Neural progenitor cell (in vitro differentiated cells): ENCODE results near the gene RPN1. TPM values are rescaled to one million over a fixed set of nuclear protein-coding genes. Genes with fewer than 3 reads are reported as not detected.

Experiments used
- DNase-seq: peaks from one replicate; pipeline ENCODE4 v3.0.0-alpha.2; 2016; ENCODE audit warnings: low spot score
- H2AFZ ChIP-seq: fragments of 200-600 bp; sonication (generic); replicated peaks from 2 replicates; pipeline ENCODE4 v1.6.1; 2016; ENCODE audit warnings: antibody characterized with exemption
- H3F3A ChIP-seq: fragments of 200-600 bp; sonication (generic); 2 replicates; pipeline ENCODE4 v1.6.1; 2016; ENCODE audit warnings: antibody characterized with exemption, low read depth
- H3K27ac ChIP-seq: fragments of 200-600 bp; sonication (generic); 2 replicates; pipeline ENCODE4 v1.5.1; 2016; ENCODE audit warnings: mild to moderate bottlenecking
- H3K27me3 ChIP-seq: fragments of 200-600 bp; sonication (generic); 2 replicates; pipeline ENCODE4 v1.6.1; 2016; ENCODE audit warnings: mild to moderate bottlenecking, moderate library complexity
- H3K36me3 ChIP-seq: fragments of 200-600 bp; sonication (generic); 2 replicates; pipeline ENCODE4 v1.5.1; 2016
- H3K4me1 ChIP-seq: fragments of 200-600 bp; sonication (generic); 2 replicates; pipeline ENCODE4 v1.6.1; 2016; ENCODE audit warnings: mixed run types
- H3K4me2 ChIP-seq: fragments of 200-600 bp; sonication (generic); 2 replicates; pipeline ENCODE4 v1.6.1; 2016
- H3K4me3 ChIP-seq: fragments of 200-600 bp; sonication (generic); 2 replicates; pipeline ENCODE4 v1.5.1; 2016
- H3K79me2 ChIP-seq: fragments of 200-600 bp; sonication (generic); 2 replicates; pipeline ENCODE4 v1.6.1; 2016; ENCODE audit warnings: low read depth
- H3K9ac ChIP-seq: fragments of 200-600 bp; sonication (generic); 2 replicates; pipeline ENCODE4 v1.6.1; 2016
- H3K9me3 ChIP-seq: fragments of 200-600 bp; sonication (generic); 2 replicates; pipeline ENCODE4 v1.5.1; 2016; ENCODE audit warnings: low read depth
- H4K20me1 ChIP-seq: fragments of 200-600 bp; sonication (generic); 2 replicates; pipeline ENCODE4 v1.6.1; 2016; ENCODE audit warnings: low read depth
- H3K27ac Mint-ChIP-seq: 3 replicates; pipeline ENCODE4 v1.8.0; 2021; ENCODE audit warnings: mixed read lengths
- H3K27me3 Mint-ChIP-seq: 2 replicates; pipeline ENCODE4 v1.8.0; 2022; ENCODE audit warnings: low read depth, mild to moderate bottlenecking, inconsistent platforms, moderate library complexity, mixed read lengths; ENCODE audit not compliant: insufficient read depth
- H3K36me3 Mint-ChIP-seq: 3 replicates; pipeline ENCODE4 v1.8.0; 2021; ENCODE audit warnings: mixed read lengths
- H3K4me1 Mint-ChIP-seq: 3 replicates; pipeline ENCODE4 v1.8.0; 2021; ENCODE audit warnings: mixed read lengths
- H3K4me3 Mint-ChIP-seq: 3 replicates; pipeline ENCODE4 v1.8.0; 2021; ENCODE audit warnings: mild to moderate bottlenecking, moderate library complexity, mixed read lengths
- H3K9me3 Mint-ChIP-seq: 3 replicates; pipeline ENCODE4 v1.8.0; 2020; ENCODE audit warnings: mixed read lengths
- CTCF ChIP-seq: fragments of 200-600 bp; sonication (generic); IDR thresholded peaks from 2 replicates; pipeline ENCODE4 v1.5.1; 2017; ENCODE audit warnings: antibody characterized with exemption, mild to moderate bottlenecking
- EZH2 ChIP-seq: fragments of 200-600 bp; sonication (generic); IDR thresholded peaks from 2 replicates; pipeline ENCODE4 v1.6.1; 2017; ENCODE audit warnings: antibody characterized with exemption, mild to moderate bottlenecking, moderate library complexity
- EZH2phosphoT487 ChIP-seq: fragments of 200-600 bp; sonication (generic); IDR thresholded peaks from 2 replicates; pipeline ENCODE4 v1.6.1; 2017; ENCODE audit warnings: antibody characterized with exemption
- total RNA-seq: library from RNA; depleted of rRNA; stranded (reverse); fragments of >200 nt; gene quantifications from 2 replicates; pipeline ENCODE4 v1.2.3, GENCODE V29; 2015; ENCODE audit warnings: low replicate concordance

RPN1 gene
- total RNA-seq, 1 donor from 2014 or later = 186 TPM

GRCh38 chr3:128632301-128632700, 18.3 kb downstream of the RPN1 start:
- peaks cover 17% of the 10 kb centered on the region for H3K79me2 ChIP-seq
- Mint-ChIP-seq H3K4me1 (no peaks in the 10 kb centered on the region), H3K4me3 (no peak overlapping the region), H3K9me3 (no peaks in the 10 kb centered on the region), H3K36me3 (peaks cover 15% of the 10 kb centered on the region), H3K27ac (no peak overlapping the region), H3K27me3 (no peaks in the 10 kb centered on the region)
- H3K27me3 ChIP-seq = no peaks in the 10 kb centered on the region
- peaks cover 10% of the 10 kb centered on the region for H3K36me3 ChIP-seq
- H3K9me3 ChIP-seq = no peaks in the 10 kb centered on the region
- peaks cover 4% of the 10 kb centered on the region for H4K20me1 ChIP-seq
- H3F3A ChIP-seq = no peaks in the 10 kb centered on the region
- no peak overlapping the region for H3K4me2 ChIP-seq
- TF ChIP-seq EZH2phosphoT487 = no peak
- no peak for TF ChIP-seq CTCF
- TF ChIP-seq EZH2 = no peak
- no peak overlapping the region for H2AFZ ChIP-seq
- H3K9ac ChIP-seq = no peak overlapping the region
- DNase-seq = no peak
- H3K4me1 ChIP-seq = no peaks in the 10 kb centered on the region
- H3K27ac ChIP-seq = no peak overlapping the region
- no peak overlapping the region for H3K4me3 ChIP-seq

- H3K4me2 ChIP-seq = no peak overlapping the region
- DNase-seq = no peak
- H3K4me1 ChIP-seq = no peaks in the 10 kb centered on the region
- Mint-ChIP-seq H3K9me3 (no peaks in the 10 kb centered on the region), H3K36me3 (peaks cover 22% of the 10 kb centered on the region), H3K27me3 (no peaks in the 10 kb centered on the region), H3K4me1 (no peaks in the 10 kb centered on the region), H3K4me3 (no peak overlapping the region), H3K27ac (no peak overlapping the region)
- no peaks in the 10 kb centered on the region for H3K27me3 ChIP-seq
- H3K79me2 ChIP-seq = peaks cover 8% of the 10 kb centered on the region
- no peaks in the 10 kb centered on the region for H3F3A ChIP-seq
- H3K9ac ChIP-seq = no peak overlapping the region
- H3K4me3 ChIP-seq = no peak overlapping the region
- no peaks in the 10 kb centered on the region for H3K9me3 ChIP-seq
- peaks cover 10% of the 10 kb centered on the region for H3K36me3 ChIP-seq
- no peak overlapping the region for H2AFZ ChIP-seq
- no peak for TF ChIP-seq EZH2phosphoT487
- no peak for TF ChIP-seq CTCF
- no peak for TF ChIP-seq EZH2
- H4K20me1 ChIP-seq = no peaks in the 10 kb centered on the region
- H3K27ac ChIP-seq = no peak overlapping the region
Measured at GRCh38 chr3:128629936-128630335, 20.7 kb downstream of the RPN1 start.

- H3K36me3 Mint-ChIP-seq = peaks cover 29% of the 10 kb centered on the region
- Histone ChIP-seq H3K79me2 (no peaks in the 10 kb centered on the region), H4K20me1 (no peaks in the 10 kb centered on the region)
Measured at GRCh38 chr3:128625409-128625945, 25.1 kb downstream of the RPN1 start.

More at GRCh38 chr3:128625409-128625945, 25.1 kb downstream of the RPN1 start:
- no peak for TF ChIP-seq EZH2phosphoT487
- no peak for TF ChIP-seq CTCF
- no peak for TF ChIP-seq EZH2
- Mint-ChIP-seq H3K27ac (no peak overlapping the region), H3K4me3 (no peak overlapping the region), H3K4me1 (no peaks in the 10 kb centered on the region), H3K27me3 (peaks cover 2% of the 10 kb centered on the region), H3K9me3 (no peaks in the 10 kb centered on the region)
- Histone ChIP-seq H3K4me1 (no peaks in the 10 kb centered on the region), H3K27me3 (no peaks in the 10 kb centered on the region), H3K27ac (no peak overlapping the region), H3K36me3 (peaks cover 9% of the 10 kb centered on the region), H3K9me3 (no peaks in the 10 kb centered on the region), H3K4me3 (no peak overlapping the region), H3F3A (no peaks in the 10 kb centered on the region), H2AFZ (no peak overlapping the region), H3K4me2 (no peak overlapping the region), H3K9ac (no peak overlapping the region)
- no peak for DNase-seq
